ENCODE results near the gene PPP1R9A.

The PPP1R9A gene

DNA sequence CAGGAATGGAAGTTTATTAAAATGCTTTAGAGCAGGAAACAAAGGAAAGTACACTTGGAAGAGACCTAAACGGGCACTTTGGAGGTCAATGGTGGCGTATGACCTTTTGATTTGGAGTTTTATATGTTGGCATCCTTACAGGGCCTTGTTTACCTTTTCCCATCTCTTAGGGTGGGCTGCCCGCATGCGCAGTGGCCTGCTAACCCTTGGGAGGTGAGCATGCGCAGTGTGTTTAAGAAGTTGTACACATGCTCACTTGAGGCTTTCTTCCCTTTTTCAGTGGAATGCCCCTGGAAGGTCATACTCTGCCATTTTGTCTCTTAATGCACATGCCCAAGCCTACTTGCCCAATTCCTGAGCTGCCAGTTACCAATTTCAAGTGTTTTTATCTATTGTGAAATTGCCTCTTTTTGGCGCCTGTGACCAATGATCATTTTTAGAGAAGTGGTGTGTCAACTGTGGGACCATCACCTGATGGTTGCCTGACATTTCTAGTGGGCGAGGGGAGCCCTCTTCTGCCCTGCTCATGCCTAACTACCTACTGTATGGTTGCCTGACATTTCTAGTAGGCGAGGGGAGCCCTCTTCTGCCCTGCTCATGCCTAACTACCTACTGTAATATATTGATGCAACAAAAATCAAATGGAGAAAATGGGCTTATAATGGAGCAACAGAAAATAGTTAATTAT is 138.0 kb downstream of the PPP1R9A start:
- no peak for FAIRE-seq

DNA sequence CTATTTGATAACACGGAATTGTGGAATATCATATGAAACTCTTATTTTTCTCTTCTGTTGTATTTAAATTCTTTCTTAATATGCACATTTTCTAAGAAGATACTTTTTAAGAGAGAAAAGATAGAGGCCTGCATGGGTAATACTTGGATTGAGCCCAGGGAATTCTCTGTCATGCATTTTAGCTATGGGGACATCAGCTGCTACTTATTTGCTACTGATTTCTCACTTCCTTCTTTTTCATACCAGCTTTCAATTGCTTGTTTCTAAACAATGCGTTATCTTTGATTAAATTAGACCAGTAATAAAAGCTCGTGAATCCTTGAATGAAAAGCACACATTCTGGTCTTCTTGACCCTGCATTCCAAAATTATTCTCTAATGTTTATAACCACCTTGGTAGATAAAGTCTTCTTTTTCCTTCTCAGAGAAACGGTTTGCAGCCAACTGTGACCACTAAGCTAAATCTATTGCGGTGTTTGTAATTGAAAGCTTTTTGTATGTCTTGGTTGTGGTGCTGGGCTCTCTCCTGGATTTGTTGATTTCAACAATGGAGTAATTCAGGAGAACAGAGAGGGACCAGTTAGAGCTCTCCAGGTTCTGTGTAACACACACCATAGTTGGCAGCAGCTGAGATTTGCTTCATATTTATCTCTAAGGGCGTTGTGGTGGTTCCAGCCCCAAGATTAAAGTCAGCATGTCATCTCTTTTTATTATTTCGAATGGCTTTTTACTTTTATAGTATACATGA is 139.3 kb downstream of the PPP1R9A start:
- FAIRE-seq = no peak

DNA sequence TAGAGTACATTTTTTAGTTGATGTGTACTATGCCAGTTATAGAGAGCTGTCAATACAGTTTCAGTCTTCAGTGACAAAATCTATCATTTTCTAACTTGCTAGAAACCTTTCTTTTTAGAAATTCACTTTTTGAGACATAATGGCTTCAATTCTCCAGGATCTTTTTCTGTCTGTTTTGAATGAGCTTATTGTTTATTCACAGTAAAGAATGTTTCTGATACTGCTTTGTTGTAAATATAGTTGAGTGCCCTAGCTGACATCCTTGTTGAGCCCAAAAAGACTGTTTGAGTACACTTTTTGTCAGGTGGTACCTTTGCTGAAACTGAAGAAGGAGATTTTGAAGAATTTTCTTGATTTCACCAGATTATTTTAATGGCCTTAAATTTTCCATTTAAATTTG is 139.9 kb downstream of the PPP1R9A start:
- FAIRE-seq = no peak

DNA sequence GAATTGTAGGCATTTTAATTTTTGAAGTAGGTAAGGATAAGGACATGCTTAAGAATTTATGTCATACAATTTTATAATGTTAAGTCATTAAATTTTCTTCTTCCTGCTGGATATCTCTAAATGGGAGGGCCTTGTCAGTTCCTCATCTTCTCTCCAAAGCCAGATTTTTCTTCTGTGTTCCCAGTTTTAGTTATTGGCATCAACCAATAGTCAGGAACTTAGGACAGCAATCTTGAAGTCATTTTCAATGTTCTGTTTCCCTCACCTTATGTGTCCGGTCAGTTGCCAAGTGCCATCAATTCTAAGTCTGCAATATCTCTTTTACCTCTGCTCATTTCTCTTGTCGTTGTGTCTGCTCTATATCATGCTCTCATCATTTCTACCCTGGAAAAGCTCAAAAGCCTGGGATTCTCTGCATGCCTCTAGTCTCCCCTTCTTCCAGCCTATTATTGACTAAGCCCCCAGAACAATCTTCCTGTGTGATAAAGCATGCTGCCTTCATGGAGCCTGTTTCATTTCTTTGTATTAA is 145.2 kb downstream of the PPP1R9A start:
- no peak for FAIRE-seq

DNA sequence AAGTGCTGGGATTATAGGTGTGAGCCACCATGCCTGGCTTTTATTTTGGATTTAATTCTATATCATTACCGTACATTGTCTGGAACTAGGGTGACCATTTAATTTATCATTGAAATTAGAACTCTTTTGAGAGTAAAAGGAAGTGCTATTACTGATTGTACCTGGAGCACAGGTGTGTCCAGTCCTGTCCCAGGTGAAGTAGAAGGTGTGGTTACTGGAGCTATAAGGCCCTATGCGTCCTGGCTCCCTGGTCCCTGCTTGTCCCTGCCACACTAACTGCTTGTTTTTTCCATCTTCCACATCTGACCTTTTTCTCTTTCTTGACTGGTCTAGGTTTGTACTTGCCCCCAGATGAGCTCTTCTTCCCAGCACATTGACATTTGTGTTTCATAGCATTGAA is 147.0 kb downstream of the PPP1R9A start:
- no peak for FAIRE-seq

DNA sequence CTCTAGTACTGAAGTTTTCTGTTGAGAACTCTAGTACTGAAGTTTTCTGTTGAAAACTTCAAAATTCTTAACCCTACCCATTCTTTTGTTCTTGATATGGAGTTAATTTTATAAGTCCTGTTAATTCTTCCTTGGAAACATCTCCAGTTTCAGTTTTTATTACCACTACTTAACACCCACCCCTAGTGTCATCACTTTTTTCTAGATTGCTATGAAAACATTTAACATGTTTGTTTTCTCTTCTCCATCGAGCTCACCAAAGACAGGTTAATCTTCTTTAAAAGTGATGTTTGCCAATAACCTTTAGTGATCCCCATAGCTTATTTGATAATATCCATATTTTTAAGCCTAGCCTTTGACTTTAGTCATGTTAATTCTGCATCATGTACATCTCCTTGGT is 147.9 kb downstream of the PPP1R9A start:
- no peak for FAIRE-seq

DNA sequence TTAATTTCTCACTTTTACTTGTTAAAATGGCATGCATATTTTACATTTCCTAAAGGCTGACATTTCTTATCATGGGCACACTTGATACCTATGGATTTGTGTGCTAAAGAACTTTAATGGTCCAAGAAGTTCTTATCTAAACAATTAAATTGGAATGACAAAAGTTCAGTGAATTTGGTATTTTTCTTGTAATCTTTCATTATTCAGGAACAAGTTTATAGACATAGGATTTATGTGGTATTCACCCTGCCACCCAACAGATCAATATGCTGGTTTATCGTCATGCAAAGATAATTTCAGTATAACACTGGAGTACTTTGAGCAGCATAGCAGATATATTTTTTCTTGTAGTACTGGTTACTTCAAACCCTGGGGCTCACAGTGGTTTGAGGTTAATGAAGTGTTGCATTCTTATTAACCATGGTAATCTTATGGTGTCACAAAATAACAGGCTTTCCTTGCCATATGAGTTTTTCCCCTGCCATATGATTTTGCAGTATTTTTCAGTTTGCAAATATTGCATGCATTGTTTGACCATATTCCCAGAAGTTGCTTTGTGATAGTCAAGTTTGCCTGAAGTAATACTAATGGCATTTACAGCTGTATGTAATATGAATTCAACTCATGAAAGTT is 148.8 kb downstream of the PPP1R9A start:
- FAIRE-seq = no peak

DNA sequence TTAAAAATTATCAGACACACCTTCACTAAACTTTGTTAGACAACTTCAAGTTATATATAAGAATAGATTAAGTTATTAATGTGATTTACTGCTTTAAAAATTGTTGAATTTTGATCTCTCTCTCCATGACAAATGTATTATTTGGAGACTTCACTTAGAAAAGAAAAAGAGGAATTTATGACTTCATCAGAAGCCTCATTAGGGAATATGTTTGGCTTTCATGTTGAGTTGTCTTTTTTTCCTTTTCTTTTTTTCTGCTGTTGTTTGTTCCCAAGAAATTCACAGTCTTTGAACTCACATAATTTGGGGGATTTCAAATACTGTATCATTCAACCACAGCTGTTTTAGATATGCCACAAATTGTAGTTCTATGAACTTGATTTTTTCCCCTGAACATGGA is 149.5 kb downstream of the PPP1R9A start:
- no peak for FAIRE-seq

DNA sequence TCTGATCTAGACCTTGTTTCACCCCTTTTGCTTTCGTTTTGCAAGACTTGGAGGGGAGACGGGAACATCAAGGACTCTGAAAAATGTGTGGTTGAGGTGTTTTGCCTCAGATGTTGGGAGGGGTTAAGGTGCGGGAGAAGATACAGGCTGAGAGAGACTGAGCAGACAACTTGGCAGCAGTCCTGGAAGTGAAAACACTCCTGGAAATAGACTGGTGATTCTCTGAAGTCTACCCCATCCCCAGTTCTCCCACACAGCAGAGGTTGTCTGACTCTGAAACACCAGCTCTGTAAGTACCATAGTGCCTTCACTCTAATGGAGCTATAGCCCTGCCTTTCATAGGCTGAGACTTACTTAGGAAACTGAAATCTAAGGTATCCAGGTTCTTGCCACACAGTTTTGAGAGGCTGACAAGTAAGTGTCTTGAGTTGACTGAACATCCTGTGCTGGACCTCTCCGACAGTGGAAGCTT is 152.5 kb downstream of the PPP1R9A start:
- FAIRE-seq = no peak

DNA sequence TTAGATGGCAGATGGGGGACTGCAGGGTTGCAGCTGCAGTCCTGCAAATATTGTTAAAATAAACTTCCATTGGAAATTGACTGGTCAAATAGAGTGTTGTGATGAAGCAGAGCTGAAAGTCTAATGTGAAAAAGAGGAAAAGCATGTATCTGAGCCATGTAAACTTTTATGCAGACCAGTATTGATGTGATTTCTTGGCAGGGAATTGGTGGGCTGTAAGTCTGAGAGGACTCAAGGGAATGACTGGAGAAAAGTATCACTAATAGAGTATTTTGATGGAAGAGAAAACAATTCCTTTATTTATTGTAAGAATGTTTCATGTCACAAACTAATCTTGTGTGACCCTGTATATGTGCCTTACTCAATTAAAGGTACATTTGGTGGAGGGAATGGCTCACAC is 155.5 kb downstream of the PPP1R9A start:
- FAIRE-seq = no peak

DNA sequence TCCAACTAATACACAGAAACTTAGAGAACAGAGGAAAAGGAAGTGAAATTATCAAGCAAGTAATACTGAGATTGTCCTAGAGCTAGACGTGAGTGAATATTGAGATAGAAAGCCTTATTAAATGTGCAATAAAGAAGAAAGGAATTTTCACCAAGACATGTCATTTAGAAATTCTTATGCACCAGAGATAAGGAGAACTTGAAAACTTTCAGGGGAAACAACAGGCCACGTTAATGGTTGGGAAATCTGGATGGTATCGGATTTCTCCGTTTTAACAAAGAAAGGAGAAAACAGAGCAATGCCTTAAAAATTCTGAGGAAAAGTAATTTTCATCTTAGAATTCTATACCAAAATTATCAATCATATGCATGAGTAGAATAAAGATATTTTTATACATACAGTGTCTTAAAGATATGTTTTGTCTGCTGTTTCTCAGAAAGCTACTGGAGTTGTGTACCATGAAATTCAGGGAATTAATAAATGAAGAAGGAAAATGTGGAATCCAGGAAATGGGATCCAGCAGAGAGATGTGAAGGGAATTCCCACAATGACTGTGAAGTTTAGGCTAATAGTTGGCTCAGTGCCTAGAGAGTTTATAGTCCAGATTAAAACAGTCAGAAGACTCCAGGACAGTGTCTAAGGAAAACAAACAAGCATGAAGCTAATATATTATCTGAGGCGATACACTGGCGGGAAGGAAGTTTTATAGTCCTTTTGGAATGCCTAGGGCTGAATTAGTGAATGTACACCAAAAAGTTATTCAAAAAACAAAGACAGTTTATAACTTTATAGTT is 159.5 kb downstream of the PPP1R9A start:
- no peak for FAIRE-seq

DNA sequence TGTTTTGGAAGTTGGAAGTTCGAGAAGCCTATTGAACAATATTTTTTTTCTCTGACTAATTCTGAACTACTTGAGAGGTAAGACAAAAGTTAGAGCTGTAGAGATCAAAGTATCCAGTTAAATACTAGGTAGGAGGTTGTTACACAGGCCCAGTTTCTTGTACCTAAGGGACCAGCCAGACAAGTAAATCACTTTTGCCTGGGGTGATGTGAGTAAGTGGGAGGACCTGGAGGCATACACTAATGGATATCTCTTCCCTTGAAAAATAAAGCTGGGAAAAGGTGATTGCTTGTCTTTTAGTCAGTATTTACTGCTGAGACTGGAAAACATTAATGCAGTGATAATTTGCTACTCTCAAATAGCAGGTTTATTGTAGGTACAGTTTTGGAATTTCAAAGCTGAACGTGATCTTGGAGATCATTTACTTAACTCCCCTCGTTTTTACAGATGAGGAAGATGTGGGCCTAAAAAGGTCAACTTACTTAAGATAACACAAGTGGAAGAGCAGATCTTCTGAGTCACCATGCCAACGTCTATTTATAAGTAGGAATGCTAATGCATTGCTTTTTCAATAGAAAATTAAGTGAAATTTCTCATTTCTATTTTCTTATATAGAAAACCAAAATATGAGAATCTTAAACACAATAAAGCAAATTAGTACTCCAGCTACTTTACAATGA is 181.3 kb downstream of the PPP1R9A start:
- no peak for FAIRE-seq

DNA sequence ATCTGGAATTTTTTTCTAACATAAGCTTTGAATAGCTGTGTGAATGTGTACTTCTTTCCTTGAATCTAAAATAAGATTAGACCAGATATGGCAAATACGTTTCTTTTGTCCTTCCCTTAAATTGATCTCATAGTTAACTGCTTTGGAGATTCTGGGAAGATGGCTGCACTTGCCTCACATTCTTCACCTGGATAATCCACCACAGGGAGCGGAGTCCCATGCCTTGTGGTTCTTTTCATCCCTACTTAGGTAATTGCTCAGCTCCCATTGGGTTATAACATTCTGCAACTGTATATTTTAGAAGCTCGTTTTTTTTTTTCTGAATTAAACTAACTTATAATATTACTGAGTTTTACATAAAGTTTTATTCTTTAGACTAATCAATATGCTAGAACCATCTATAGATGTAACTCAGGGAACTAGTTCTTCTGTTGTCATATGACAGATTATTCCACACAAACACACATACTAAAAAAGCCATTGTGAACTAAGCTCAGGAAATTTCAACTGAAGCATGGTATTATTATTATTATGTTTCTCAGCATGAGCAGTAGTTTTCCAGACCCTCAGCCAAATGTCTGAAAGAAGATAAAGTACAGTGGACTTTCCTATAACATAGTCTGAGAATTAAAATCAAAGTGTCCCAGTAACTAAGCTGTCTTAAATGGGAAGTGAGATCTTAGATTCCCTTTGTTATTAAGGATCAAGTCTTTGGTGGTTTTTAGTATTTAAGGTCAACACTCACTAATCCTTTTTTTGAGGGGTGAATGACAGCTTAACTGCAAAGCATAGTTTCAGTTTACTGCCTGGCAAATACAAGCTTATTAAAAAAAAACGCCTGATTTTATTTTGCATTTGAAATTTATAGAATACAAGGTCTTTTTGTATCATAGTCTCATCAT is 182.3 kb downstream of the PPP1R9A start:
- no peak for FAIRE-seq

DNA sequence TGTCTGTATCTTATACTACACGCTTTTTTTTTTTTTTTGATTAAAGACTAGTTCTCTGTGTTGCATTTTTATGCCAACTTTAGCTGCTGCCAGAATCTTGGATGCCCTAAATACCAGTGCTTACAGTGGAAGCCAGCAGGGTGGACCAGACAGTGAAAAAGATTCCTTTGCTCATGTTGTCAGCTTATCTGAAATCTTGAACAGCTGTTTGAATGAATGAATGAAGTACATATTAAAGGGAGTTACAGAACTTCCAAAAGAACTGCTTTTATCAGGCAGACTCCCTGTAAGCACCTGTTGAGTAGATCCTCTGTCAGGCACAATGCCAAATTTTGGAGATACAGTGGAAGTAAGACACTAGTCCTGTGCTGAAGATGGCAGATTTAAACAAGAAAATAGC is 184.9 kb downstream of the PPP1R9A start:
- FAIRE-seq = no peak

DNA sequence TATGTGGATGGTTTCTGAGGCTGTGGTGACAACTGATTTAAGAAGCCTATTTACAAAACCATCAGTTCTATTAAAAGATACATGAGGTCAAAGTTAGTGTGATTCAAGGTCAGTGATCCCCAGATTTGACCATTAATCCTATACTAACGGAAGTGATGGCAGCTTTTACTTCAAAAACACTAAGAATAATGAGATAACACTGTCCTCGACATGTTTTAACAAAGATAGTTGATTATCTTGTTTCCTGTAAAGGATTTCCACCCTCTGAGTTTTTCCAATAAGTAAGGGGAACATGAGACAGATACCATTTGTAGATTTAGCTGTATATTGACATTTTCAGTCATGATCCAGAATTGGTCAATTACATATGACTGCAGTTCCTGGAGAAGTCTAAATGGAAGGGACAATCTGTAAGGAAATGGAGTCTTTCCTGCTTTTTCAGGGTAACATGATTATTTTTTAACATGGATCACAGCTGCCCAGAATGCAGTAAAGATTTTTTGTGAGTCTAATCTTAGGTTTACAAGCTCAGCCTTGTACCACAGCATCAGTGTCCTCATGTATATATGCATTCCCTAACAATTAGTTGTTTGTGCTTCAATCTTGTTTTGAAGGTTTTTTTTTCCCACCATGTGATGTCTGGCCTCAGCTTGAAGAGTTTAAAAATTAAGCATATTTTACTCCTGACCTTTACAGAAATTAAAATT is 188.0 kb downstream of the PPP1R9A start:
- FAIRE-seq = no peak

DNA sequence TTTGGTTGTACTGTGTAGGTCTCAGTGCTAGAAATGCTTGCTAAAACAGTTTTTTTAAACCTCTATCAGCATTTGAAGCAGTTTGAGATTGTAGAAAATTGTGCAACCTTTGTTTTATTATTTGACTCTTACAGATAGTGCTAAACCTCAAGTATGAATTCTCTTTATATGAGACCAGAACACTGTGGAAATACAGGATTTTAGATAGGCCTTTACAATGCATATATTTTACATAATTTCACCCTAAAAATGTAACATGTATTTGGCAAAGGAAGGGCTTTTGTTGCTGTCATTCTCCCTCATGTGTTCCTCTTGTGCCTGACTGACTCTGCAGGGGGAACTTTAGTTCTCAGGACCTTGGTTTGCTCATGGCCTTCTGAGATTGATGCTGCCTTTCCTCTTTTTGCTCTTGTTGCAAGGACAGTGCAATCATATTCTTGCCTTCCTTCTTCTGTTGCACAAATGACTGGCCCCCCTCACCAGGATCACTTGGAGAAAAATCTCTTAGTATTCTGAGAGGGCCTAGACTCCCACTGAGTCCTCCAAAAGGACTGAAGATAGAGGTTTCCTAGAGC is 188.7 kb downstream of the PPP1R9A start:
- no peak for FAIRE-seq

DNA sequence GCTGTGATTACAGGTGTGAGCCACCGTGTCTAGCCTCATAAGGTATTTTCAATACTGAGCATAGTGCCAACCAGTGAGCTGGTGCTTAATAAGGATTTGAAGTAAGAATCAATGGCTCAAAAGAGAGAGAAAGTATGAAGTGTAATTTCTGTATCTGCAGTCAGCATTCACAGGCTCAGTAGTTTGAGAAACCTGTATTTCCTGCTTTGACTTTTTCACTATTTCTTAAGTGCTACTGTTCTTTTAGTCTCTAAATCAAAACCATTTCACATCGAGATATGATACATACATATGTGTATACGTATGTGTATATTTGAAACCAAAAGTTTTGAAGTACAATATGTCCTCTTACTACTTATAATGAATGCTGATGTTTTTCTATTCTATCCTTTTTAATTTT is 189.9 kb downstream of the PPP1R9A start:
- peak; percentile 27 for FAIRE-seq

DNA sequence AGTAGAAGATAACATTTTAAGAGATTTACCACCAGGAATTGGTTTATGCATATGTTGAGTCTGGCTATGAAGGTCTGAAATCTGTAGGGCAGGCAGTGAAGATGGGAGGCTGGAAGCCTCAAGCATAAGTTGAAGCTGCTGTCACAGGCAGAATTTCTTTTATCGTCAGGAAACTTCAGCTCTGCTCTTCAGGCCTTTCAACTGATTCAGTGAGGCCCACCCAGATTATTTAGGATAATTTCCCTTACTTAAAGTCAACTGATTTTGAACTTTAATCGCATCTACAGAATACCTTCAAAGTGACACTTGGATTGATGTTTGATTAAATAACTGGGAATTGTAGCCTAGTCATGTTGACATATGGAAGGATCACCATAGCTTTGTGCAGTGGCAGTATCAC is 190.5 kb downstream of the PPP1R9A start:
- FAIRE-seq = no peak

DNA sequence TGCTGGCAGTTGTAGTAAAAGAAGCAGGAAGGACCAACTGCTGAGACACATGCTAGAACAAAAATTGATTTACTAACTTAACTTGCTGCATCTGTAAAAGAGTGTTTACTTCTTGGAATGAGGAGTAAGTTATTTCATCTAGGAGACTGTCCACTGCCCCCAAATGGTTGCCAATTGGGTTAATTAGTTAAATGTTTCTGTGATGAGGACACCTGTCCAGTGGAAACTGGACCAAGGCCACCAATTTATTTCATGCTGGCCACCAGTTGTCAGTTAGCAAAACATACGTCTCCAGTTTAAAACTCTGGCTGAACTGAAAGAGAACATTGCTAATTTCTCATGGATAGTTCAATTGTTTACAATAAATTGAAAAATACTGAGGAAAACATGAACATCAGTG is 191.7 kb downstream of the PPP1R9A start:
- no peak for FAIRE-seq

DNA sequence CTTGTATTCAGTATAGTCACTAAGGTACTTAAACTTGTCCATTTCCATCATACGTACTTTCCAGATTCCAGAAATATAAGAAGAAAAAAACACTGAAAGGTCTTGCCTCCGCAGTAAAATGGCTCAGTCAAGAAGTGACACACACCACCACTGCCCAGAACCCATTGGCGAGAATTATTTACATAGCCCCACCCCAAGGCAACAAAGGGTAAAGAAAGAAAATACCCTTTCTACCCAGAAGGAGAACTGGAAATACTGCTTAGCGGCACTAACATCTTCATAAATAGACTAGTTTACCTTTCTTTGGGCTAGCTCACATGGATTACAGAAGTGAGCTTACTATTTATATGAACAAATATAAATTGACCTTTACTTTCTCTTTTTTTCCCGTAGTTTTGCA is 194.0 kb downstream of the PPP1R9A start:
- FAIRE-seq = no peak
